Measurements from ENCODE around the gene HYAL2.

The HYAL2 gene

GRCh38 chr3:50269460-50269859 is 53.1 kb downstream of the HYAL2 start:
- no peak for DNase-seq (ENCODE audit: low read depth)

DNA sequence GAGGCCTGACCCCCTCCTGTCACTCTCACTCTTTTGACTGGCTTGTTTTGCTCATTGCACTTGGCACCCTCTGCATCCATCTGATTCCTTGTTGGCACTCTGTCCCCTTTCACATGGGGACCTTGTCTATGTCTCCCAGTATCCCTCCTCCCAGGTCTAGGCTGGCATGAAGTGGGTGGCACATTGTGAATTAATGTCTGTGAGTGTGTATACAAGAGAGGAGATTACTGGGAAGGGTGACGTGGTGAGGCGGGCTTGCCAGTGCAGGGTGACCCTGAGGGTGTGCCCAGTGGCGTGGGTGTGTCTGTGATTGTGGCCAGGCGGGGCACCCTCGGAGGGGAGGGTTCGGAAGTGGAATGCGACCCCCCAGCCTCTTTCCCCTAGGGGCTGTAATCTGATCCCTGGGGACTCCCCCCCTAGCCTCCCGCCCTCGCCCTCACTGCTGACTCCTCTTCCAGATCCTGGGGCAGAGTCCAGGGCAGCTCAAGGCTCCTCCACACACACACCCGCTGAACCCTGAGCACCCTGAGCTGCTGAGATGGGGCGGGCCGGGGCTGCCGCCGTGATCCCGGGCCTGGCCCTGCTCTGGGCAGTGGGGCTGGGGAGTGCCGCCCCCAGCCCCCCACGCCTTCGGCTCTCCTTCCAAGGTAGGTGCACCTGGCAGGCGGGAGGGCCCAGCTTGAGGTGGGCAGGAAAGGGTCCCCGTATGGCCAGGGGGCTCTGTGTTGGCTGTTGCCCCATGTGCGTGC is 53.7 kb downstream of the HYAL2 start, which contains the start of gene SEMA3B:
Gene SEMA3B, plus strand, starts transcription at position 445 of the 749 bp plus-strand sequence. Its CDS starts 94 bp downstream, at position 539.
- peak; percentile 82 for DNase-seq (ENCODE audit: low read depth)

DNA sequence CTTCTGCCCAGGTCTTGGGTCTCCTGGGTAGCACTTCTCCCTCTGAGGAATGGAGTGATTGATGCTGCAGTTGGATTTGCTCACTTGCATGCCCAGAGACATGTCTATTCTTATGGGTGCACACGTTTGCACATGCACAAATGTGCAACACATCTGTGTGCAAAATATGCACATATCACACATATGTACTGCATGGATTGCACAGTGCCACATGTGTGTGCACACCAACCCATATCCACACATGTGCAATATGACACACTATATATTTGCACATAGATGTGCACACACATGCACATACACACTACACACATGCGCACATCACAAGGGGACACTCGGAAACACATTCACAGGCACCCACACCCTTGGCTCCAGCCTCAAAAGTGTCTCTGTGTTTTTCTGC is 54.3 kb downstream of the HYAL2 start:
- DNase-seq (ENCODE audit: low read depth): no peak
